Heart left ventricle (tissue), 13 donors: ENCODE results near the gene MAPK10.

Experiments
- POLR2A ChIP-seq, 2 donors: fragments of 450-650 bp; IDR thresholded peaks; one replicate each; pipeline ENCODE4 v1.6.1; 2017; ENCODE audit warnings: antibody characterized with exemption in 2 of 2, mild to moderate bottlenecking in 2 of 2, moderate library complexity in 2 of 2
- TF ChIP-seq, protein P1 (sequence below), 12 donors: fragments of 200-600 bp; sonication (generic) in 4 of 12; IDR thresholded peaks; one replicate each; pipeline versions ENCODE4 v1.5.0 to v1.8.0; 2018 to 2022; ENCODE audit warnings: antibody characterized with exemption in 12 of 12, mild to moderate bottlenecking in 5 of 12
- donor health status: ischemic (EF 13 %, LVEDD 7.1; RV severe dilation, severe dysfunction).
- donor health status: DM: no; HTN: yes; CAD: no.
- donor health status: DM: no; HTN: no; CAD: no.
- donor health status: ischemic (EF 25% LVEDD 6.9; RV normal size, moderate dysfunction).
- donor health status: ischemic (EF 25% LVEDD 5.7; RV mildly dilated, moderate dysfunction).
- donor health status: ischemic (EF 35%, LVEDD 5.7; RV mildly dilated, moderate dysfunction).
- donor health status: nonischemic (EF 11% LVEDD 7.7; RV severe dilation, severe dysfunction).
- donor health status: DM: yes; HTN: yes; CAD: no.
- donor health status: PGD.
- donor health status: ischemic (EF 29% LVEDD 5.4; RV normal size, mild dysfunction).
- donor health status: nonischemic (EF 23%, LVEDD 6.1; RV moderate dilation, normal function).

DNA sequence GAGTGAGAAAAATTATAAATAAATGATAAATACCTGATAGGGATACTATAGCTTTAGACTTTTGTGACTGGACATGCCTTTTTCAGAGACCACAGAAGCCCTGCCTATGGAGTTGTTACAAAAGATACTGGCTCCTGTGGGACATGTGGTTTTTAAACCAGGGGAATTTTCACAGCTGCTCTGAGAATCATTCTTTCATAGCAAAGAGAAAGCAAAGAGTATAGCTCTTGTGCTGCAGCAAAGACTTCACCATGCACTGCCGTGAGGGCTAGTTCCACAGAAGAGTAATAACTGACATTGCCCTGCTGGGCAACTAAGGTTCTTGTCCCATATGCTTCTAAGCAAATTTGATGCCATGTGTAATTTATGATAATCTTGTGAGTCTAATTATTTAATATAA lies 98.2 kb downstream of the MAPK10 start:
- TF ChIP-seq, protein P1, sequence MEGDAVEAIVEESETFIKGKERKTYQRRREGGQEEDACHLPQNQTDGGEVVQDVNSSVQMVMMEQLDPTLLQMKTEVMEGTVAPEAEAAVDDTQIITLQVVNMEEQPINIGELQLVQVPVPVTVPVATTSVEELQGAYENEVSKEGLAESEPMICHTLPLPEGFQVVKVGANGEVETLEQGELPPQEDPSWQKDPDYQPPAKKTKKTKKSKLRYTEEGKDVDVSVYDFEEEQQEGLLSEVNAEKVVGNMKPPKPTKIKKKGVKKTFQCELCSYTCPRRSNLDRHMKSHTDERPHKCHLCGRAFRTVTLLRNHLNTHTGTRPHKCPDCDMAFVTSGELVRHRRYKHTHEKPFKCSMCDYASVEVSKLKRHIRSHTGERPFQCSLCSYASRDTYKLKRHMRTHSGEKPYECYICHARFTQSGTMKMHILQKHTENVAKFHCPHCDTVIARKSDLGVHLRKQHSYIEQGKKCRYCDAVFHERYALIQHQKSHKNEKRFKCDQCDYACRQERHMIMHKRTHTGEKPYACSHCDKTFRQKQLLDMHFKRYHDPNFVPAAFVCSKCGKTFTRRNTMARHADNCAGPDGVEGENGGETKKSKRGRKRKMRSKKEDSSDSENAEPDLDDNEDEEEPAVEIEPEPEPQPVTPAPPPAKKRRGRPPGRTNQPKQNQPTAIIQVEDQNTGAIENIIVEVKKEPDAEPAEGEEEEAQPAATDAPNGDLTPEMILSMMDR (IDR thresholded peaks at IDR 0.05), result no peak
- TF ChIP-seq POLR2A (IDR thresholded peaks at IDR 0.05), result no peak
